Measurements from ENCODE around the gene KLHL17.

KLHL17 gene

DNA sequence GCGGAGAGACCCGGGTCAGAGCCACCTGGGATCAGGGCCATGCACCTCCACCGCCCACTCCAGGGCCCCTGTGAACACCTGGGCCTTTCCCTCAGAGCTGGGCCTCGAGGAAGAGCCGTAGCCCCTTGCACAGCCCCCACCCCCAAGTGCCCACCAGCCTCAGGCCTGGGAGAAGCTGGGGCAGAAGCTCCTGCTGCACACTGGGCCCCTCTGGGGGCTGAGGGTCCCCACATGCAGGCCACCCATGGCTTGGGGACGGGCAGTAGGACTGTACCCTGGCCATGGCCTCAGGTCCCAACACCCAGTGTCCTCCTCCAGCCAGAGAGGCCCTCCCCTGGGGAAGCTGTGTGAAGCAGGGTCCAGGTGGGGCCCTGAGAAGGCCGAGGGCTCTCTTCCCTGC lies 7.8 kb upstream of the KLHL17 start:
- no peak for FAIRE-seq

DNA sequence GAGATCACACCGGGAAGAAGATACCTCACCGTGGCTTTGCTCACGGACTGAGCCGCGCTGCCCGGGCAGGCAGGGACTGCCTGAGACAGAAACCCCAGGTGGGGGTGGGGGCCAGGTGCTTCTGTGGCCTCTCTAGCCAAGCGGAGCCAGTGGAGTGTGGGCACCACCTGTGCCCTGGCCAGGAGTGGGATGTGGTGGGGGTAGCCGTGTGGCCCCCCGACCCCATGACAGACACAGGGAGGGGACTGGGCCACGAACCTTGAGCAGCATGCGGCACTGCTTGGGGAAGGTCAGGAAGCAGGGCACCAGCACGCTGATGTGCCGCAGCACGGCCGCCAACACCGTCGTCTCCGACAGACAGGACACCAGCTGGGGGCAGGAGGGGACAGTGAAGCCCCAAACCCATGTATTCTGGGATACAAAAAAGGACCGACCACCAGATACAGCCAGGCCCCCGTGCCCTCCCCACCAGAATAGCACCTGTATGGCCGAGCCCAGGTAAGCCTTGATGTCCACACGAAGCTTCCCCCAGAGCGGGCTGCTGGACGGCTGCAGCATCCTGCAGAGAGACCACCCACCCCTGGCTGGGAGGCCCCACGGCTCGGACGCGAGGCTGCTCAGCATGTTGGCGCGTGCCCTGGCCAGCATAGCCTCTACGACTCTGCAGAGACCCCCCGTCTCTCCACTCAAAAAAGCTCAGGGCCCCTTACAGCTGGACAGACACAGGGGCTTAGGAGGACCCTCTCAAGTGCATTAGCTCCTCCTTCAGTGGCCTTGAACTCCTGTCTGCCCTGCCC lies 6.7 kb upstream of the KLHL17 start:
- no peak for FAIRE-seq

DNA sequence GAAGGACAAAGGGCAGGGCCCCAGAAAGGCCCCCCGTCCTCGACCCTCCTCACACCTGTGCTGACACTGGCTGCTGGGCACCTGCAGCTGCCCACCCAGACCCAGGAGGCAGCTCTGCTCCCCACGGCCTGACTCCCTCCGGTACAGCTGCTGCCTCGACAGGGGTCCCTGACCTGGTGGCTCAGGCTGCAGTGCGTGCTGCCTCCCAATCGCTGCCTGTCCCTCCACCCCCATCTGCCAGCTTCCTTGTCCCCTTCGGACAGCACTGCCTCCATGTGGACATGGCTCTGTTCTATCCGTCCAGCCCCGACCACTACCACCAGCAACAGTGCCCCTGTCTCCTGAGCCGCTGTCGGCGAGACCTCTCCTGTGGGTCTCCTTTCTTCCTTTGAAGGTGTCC lies 5.5 kb upstream of the KLHL17 start:
- FAIRE-seq: no peak

DNA sequence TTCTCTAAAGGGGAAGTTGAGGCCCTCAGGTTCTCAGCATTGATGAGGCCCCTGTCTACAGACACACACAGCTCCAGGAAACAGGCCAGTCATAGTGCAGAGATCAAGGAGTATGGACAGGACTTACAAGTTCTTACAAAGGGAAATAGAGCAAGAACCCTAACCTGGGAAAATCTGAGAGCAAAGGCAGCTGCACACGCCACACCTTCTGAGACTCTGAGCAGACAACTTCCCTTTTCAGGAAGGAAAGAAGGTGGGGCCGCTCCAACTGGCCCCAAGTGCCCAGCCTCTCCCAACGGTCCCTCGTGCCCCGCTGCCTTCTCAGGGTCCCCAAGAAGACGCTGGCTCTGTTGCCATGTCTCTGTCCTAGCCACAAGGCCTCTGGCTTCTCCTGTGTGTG lies 4.9 kb upstream of the KLHL17 start:
- no peak for FAIRE-seq

DNA sequence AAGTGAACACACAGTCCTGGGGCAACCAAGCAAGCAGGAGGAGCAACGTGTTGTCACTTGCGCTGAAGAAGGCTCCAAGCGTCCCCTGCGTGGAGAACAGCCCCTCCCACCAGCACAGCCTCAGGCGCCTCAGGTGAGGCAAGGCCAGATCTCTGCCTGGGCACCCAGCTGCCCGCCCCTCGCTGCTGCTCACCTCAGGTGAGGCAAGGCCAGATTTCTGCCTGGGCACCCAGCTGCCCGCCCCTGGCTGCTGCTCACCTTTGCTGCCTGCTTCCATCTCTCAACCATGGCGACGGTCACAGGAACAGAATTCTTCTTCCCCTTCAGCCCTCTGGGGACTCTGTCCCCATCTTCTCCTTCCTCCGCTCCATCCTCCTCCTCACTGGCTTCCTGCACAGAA lies 3.7 kb upstream of the KLHL17 start:
- FAIRE-seq: no peak

DNA sequence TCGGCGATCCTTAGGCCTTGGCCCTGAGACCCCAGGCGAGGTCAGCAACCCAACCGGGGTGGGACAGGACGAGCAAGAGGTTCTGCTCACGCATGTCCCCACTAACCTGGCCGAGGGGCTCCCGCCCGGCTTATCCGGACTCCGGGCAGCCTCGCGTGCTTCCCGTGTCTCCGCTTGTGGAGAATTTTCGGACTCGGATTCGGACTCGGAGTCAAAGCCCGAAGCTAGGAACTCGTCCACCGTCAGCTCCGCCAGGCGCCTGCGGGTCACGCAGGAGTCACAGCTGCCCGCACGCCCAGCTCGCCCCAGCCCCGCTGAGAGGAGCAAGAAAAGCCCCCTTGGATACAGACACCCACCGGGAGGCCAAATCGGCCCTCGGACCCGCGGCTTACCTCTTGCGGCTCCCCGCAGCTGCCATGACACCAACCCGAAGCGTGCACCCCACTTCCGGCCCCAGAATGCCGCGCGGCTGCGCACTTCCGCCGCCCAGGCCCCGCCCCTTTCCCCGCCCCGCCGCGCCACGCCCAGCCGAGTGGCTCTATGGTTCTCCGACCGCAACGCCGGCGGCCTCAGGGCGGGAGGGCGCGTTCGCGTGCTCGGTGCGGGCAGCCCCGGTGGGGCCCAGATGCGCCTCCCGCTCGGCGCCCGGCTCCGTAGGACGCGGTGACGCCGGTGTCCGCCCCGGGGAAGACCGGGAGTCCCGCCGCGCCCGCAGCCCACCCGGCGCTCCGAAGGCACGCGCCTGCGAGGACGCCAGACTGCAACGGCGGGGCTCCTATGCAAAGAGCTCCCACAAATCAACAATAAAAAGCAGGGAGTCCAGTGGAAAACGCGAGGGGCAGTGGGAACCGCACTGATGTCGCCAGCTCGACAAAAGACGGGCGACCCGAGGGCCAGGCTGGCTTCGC lies 1.3 kb upstream of the KLHL17 start, which contains the start of gene NOC2L:
Gene NOC2L, minus strand, starts transcription at position 434 of the 908 bp plus-strand sequence. Its CDS starts 16 bp downstream, at position 418.
- FAIRE-seq: no peak

DNA sequence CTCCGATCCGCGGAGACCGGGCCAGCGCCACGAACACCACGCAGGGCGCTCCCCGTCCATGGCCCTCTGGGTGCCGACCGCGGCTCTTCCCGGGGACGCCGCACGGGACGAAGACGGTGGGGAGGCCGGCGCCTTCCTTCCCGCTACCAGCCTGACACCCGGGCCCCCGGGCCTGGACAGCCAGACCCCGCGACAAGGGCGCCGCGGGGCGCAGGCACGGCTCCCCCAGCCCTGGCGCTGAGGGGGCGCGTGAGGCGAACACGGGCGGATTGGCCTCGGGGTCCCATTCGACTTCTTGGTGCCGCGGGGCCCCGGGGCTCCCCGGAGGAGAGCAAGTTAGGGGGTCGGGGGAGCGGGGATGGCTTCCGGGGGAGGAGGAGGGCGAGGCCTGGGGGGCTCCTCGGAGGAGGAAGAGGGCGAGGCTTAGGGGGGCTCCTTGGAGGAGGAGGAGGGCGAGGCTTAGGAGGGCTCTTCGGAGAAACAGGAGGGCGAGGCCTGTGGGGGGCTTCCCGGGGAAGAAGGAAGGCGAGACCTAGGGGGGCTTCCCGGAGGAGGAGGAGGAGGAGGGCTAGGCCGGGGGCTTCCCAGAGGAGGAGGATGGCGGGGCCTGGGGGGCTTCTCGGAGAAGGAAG lies 537 bp upstream of the KLHL17 start:
- FAIRE-seq: no peak

DNA sequence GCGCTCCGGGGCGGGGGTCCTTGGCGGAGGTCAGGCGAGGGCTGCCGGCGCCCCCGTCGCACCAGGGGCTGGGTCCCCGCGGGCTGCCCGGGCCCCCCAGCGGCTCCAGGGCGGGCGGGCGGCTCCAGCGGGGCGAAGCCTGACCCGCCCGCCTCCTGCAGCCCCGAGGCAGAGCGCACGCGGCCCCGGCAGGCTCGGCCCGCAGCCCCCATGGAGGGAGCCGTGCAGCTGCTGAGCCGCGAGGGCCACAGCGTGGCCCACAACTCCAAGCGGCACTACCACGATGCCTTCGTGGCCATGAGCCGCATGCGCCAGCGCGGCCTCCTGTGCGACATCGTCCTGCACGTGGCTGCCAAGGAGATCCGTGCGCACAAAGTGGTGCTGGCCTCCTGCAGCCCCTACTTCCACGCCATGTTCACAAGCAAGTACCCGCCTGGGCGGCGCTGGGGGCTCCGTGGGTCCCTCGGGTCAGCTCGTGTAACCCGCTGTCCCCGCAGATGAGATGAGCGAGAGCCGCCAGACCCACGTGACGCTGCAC lies 817 bp downstream of the KLHL17 start:
- FAIRE-seq: no peak

DNA sequence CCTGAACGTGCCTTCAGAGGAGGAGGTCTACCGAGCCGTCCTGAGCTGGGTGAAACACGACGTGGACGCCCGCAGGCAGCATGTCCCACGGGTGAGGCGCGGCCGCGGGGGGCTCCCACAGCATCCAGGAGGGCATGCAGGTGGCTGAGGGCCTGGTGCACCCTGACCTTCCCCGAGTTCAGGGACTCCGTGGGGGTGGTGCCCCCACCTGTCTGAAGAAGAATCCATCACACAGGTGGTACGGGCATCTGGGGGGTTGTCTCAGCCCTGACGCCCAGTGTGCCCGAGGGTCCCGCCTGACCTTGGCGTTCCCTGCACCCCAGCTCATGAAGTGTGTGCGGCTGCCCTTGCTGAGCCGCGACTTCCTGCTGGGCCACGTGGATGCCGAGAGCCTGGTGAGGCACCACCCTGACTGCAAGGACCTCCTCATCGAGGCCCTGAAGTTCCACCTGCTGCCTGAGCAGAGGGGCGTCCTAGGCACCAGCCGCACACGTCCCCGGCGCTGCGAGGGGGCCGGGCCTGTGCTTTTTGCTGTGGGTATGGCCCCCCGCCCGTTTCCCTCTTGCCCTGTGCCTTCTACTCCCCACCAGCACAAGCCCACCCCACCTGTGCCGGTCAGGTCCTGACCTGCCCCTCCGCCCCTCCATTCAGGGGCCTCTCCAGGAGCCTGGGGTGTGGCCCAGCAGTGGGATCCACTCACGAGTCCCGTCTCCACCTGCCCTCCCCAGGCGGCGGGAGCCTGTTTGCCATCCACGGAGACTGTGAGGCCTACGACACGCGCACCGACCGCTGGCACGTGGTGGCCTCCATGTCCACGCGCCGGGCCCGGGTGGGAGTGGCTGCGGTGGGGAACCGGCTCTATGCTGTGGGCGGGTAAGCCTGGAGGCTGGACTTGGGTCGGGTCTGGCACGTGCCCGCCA lies 2.3 kb downstream of the KLHL17 start:
- no peak for FAIRE-seq

DNA sequence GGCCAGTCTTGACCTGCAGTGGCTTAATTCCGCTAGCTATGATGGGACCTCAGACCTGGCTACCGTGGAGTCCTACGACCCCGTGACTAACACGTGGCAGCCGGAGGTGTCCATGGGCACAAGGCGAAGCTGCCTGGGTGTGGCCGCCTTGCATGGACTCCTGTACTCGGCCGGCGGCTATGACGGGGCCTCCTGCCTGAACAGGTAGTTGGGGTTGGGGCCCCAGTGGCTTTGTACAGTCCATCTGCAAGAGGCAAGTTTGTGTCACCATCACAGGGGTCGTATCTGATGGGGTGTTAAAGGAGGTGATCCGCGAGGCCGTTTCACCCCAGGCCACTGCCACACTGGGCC lies 2.9 kb downstream of the KLHL17 start:
- FAIRE-seq: no peak

DNA sequence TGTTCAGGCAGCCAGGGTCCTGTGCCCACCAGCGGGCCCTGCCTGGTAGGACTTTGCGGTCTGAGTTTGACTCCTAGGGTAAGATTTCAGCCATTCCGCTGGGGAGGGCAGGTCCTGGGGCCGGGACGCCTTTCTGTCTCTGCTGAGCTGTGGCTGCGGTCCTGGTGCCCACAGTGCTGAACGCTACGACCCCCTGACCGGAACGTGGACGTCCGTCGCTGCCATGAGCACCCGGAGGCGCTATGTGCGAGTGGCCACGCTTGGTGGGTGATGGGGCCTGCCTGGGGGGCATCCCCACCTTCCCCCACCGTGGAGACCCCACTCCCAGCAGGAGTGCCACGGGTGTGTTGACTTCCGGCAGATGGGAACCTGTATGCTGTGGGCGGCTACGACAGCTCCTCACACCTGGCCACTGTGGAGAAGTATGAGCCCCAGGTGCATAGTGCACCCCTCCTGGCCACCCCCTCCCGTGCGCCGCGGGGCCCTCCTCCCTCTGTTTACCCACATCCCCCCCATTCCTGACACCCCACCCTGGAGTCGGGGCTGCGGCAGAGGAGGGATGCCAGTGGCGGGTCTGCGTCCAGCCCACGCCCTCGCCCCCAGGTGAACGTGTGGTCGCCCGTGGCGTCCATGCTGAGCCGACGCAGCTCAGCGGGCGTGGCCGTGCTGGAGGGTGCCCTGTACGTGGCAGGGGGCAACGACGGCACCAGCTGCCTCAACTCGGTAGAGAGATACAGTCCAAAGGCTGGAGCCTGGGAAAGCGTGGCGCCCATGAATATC lies 3.6 kb downstream of the KLHL17 start:
- FAIRE-seq: no peak

DNA sequence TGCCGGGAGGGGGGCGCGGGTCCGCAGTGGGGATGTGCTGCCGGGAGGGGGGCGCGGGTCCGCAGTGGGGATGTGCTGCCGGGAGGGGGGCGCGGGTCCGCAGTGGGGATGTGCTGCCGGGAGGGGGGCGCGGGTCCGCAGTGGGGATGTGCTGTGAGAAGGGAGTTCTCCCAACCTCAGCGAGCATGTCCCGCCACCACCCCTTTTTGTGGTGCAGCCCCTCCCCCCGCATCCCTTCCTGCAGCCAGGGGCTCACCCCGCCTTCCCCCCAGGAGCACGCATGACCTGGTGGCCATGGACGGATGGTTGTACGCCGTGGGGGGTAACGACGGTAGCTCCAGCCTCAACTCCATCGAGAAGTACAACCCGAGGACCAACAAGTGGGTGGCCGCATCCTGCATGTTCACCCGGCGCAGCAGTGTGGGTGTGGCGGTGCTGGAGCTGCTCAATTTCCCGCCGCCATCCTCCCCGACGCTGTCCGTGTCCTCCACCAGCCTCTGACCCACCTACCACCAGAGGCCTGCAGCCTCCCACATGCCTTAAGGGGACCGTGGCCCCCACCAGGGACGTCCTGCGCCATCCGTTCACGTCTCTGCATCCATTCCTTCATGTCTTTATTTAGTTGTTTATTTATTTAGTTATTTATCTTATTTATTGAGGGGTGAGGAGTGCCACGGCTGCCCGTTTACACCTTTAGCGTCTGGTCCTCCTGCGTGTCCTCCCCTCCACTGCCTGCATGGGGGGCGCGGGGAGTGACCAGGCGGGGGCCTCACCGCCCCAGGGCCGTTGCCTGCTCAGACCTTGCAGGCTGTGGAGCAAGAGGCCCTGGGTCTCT lies 4.5 kb downstream of the KLHL17 start:
- no peak for FAIRE-seq

DNA sequence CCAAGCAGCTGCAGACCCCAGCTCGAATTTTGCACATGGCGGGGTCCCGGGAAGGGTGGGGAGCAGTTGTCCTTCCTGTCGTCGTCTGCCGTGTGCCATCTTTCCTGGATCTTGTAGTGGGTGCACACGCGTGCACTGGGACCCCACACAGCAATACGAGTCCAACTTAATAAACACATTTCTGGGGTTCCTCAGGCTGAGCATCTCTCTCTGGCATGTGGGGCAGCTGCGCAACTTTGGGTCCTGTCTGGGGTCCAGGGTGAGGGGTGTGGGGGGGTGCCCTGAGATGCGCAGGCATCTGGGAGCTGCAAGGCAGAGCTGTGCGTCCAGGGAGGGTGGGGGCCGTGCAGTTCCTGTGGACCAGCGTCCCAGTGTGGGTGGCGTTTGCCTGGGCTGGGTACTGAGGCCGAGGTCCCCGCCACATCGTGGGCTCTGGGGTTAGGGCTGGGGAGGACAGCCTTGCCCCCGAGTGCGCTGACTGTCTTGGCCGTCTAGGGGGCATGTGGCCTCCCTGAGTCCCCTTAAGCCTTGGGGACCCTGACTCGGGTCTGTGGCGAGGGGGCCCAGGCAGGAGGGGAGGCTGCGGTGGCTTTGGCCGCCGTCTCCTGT lies 5.2 kb downstream of the KLHL17 start:
- FAIRE-seq: no peak

DNA sequence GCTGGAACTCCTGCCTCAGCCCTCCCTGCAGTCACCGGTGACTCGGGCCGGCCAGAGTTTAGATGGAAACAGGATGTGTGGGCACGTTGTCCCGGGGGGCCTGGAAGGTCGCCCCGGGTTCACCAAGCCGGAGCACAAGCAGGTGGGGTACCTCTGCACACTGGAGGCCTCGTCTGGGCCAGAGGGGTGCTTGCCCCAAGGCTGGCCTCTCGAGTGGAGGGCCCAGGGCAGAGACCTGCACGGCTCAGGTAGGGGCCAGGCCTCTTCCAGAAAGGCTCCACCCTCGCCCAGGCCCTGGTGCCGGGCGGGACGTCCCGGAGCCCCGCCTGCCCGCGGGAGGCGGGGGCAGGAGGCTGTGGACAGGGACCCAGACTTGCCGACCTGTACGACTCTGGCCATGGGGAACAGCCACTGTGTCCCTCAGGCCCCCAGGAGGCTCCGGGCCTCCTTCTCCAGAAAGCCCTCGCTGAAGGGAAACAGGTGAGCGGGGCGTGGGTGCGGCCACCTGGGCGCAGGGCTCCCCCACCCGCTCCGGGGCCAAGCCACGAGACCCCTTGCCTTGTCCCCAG lies 5.8 kb downstream of the KLHL17 start, which contains the start of gene PLEKHN1:
Gene PLEKHN1, plus strand, starts transcription at position 348 of the 569 bp plus-strand sequence. Its CDS starts 50 bp downstream, at position 398.
- FAIRE-seq: no peak

DNA sequence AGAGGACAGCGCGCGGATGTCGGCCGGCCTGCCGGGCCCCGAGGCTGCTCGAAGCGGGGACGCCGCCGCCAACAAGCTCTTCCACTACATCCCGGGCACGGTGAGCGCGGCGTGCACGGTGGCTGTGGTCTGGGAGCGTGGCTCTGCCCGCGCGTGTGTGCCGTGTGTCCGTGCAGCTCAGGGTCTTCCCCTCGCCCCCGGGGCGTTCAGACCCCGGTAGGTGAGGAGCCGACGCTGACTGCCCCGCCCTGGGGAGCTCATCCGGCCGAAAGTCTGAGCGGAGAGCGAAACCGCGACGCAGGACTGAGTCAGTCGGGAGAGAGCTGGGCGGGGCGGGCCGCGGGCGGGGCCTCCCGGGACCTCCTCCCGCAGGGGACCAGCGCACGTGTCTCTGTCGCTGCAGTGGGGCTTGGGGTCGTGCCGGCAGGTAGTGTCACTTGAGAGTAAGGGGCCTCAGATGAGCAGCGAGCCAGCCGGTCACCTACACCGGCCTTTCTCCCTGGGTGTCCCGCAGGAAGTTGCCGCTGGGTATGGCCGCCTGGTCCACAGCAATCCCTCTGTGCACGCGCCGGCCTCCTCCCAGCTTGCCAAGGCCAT lies 6.4 kb downstream of the KLHL17 start:
- FAIRE-seq: no peak

DNA sequence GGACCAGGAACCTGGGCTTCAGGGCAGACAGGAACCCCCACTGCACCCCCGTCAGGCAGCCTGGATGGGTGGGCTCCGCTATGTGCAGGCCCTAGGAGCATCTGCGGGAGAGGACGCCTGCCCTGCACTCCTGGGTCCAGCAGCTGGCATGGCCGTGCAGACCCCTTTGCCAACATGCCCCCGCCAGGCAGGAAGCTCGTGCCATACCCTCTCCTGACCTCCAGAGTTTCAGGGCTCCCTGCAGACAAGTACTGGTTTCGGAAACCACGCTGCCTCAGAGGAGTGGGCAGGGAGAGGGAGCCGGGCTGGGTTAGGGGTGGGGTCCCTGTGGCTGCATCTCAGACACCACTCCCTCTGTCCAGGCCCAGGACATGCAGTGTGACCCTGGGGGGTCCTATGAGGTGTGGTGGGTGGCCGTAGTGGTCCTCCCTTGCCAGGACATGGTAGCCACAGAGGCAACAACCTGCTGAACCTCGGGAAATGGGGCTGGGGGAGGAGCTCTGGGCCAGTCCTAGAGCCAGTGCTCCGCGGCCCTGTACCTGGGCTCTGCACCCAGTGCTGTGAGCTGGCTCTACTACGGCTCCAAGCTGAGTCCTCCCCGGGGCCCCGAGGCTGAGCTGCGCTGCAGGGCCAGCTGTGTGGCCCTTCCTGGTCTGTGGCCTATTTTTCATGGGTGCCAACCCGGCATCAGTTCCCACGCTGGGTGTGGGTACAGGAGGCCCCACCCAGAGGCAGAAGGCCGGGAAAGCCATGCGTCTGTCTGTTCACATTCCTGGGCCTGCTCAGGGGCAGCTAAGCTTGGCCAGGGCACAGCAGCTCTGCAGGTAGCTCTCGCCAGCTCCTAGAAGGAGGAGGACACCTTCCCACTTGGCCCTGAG lies 7.3 kb downstream of the KLHL17 start:
- FAIRE-seq: no peak

DNA sequence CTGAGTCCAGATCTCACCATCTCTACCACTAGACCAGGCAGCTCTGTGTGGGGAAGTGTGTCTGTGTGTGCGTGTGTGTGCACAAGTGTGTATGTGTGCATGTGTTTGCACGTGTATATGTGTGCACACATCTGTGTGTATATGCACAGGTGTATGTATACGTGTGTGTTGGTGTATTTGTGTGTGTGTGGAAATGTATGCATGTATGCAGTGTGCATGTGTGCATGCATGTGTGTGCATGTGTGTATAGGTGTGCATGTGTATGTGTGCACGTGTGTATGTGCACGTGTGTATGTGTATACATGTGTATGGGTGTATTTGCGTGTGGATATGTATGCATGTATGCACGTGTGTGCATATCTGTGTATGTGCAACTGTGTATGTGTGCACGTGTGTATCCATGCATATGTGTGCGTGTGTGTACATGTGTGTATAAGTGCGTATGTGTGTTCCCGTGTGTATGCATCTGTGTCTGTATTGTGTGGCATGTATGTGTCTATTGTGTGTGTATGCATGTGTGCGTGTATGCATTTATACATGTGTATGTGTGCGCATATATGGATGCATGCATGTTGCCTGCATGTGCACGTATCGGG lies 9.0 kb downstream of the KLHL17 start:
- FAIRE-seq: no peak
